Activated CD4-positive, alpha-beta T cell treated with anti-CD3 and anti-CD28 coated beads for 36 hours (primary cell): Measurements from ENCODE around the gene ARVCF. TPM values are rescaled to one million over a fixed set of nuclear protein-coding genes. Genes with fewer than 3 reads are reported as not detected.

ENCODE experiments used
- ATAC-seq: fragments of 200-7000 bp; cut with Tn5 transposase; one replicate; pipeline ENCODE4 v1.10.0; 2021; ENCODE audit warnings: mild to moderate bottlenecking, moderate library complexity
- CTCF ChIA-PET: fragments of 350-600 bp; sonication (Branson Sonifier 250); formaldehyde crosslinking; loops from one replicate; lab custom pipeline; 2021; ENCODE audit warnings: antibody characterized with exemption; lab: Charles Lee
- POLR2A ChIA-PET: fragments of 350-600 bp; sonication (Branson Sonifier 250); formaldehyde crosslinking; loops from one replicate; lab custom pipeline; 2021; ENCODE audit warnings: antibody characterized with exemption, inconsistent platforms; lab: Charles Lee
- DNase-seq: peaks from one replicate; pipeline ENCODE4 v3.0.0-alpha.2; 2020
- H3K27ac Mint-ChIP-seq: one replicate; pipeline ENCODE4 v1.8.0; 2021; ENCODE audit warnings: mixed read lengths
- H3K27me3 Mint-ChIP-seq: one replicate; pipeline ENCODE4 v1.8.0; 2021; ENCODE audit warnings: mixed read lengths
- H3K36me3 Mint-ChIP-seq: one replicate; pipeline ENCODE4 v1.8.0; 2021; ENCODE audit warnings: low read depth, mixed read lengths
- H3K4me1 Mint-ChIP-seq: one replicate; pipeline ENCODE4 v1.8.0; 2021; ENCODE audit warnings: mixed read lengths
- H3K4me3 Mint-ChIP-seq: one replicate; pipeline ENCODE4 v1.8.0; 2021; ENCODE audit warnings: mild to moderate bottlenecking, moderate library complexity, mixed read lengths
- H3K9me3 Mint-ChIP-seq: one replicate; pipeline ENCODE4 v1.8.0; 2021; ENCODE audit warnings: low read depth, mixed read lengths
- intact Hi-C, 2 experiments: fragments of 100-400 bp; cut with DNase I in 1 of 2; cut with micrococcal nuclease in 1 of 2; formaldehyde crosslinking; loops; one replicate each; pipeline versions ENCODE4 v1.14.2 to v1.15.1; 2022 to 2024; cut with DNase I, micrococcal nuclease
- total RNA-seq, 2 experiments: library from RNA; stranded (reverse); gene quantifications; one replicate each; pipeline ENCODE4 v1.2.3, GENCODE V29; 2021

Gene ARVCF
- total RNA-seq, 2 experiments from 2014 or later, result 1.3 to 2.1 TPM

DNA sequence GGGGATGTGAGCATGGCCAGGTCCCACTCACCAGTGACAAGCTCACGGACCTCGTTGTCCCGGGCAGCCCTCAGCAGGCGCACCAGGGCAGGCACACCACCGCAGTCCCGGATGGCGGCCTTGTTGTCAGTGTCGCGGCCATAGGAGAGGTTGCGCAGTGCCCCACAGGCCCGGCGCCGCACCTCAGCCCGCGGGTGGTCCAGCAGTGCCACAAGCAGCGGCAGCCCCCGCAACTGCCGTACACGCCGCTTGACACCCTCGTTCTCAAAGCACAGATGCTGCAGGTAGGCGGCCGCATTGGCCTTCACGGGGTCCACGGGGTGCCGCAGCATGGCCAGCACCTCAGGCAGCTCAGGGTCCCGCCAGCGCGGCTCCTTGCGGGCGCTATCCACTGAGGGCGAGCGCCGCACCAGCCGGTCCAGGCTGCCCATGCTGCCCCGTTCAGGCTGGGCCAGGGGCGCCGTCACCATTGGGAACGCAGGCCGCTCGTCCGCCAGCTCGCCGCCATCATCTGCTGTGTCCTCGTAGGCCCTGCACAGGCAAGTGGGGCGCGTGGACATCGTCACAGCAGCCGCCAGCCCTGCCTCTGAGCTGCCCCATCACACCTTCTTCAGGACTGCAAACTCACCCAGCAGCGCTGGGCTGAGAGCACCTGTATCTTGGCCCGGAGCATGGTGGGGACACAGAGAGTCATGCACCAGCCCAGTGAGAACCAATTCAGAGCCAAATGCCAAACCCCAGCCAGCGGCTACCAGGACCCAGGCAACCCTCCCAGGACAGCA lies 36.7 kb downstream of the ARVCF start:
- DNase-seq (no peak), ATAC-seq (no peak)
- H3K4me1 Mint-ChIP-seq, result peaks cover 4% of the 10 kb centered on the region
- H3K4me3 Mint-ChIP-seq, result no peak overlapping the region
- ChIA-PET POLR2A (no interaction called here), CTCF (no interaction called here)
- intact Hi-C loops, result loop anchor here (10.0 kb wide), 2 partner anchors 315 to 475 kb away; no protein-coding TSS in a partner anchor
- H3K9me3 Mint-ChIP-seq, result no peaks in the 10 kb centered on the region
- no peaks in the 10 kb centered on the region for H3K27me3 Mint-ChIP-seq
- no peak overlapping the region for H3K27ac Mint-ChIP-seq
- H3K36me3 Mint-ChIP-seq, result peaks cover 1% of the 10 kb centered on the region

- DNase-seq (no peak), ATAC-seq (no peak)
- ChIA-PET CTCF (interaction anchor here (0.9 kb wide), 1 partner anchor 25 kb away, joined by 3 read pairs; no protein-coding TSS in a partner anchor), POLR2A (no interaction called here)
- Mint-ChIP-seq H3K4me1 (peaks cover 6% of the 10 kb centered on the region), H3K27me3 (no peaks in the 10 kb centered on the region), H3K4me3 (no peak overlapping the region), H3K36me3 (peaks cover 1% of the 10 kb centered on the region), H3K9me3 (no peaks in the 10 kb centered on the region), H3K27ac (no peak overlapping the region)
- intact Hi-C loops, result loop anchor here in 1 of 2 experiments (10.0 kb wide), 1 partner anchor 316 kb away; no protein-coding TSS in a partner anchor
Observed at GRCh38 chr22:19978748-19979147, 37.9 kb downstream of the ARVCF start.

- no peak for ATAC-seq
- Mint-ChIP-seq H3K4me3 (no peak overlapping the region), H3K27me3 (no peaks in the 10 kb centered on the region), H3K27ac (no peak overlapping the region), H3K9me3 (no peaks in the 10 kb centered on the region), H3K4me1 (peaks cover 6% of the 10 kb centered on the region), H3K36me3 (peaks cover 1% of the 10 kb centered on the region)
- no peak for DNase-seq
- ChIA-PET CTCF (interaction anchor here (0.6 kb wide), 1 partner anchor 14 kb away, joined by 3 read pairs; no protein-coding TSS in a partner anchor), POLR2A (no interaction called here)
- intact Hi-C loops, result loop anchor here in 1 of 2 experiments (10.0 kb wide), 1 partner anchor 317 kb away; no protein-coding TSS in a partner anchor
Observed at GRCh38 chr22:19977296-19978243, 39.1 kb downstream of the ARVCF start.

GRCh38 chr22:19976671-19977070 lies 40.0 kb downstream of the ARVCF start:
- Mint-ChIP-seq H3K36me3 (peaks cover 1% of the 10 kb centered on the region), H3K27ac (peak overlapping the region; percentile 17), H3K9me3 (no peaks in the 10 kb centered on the region), H3K4me3 (no peak overlapping the region), H3K27me3 (no peaks in the 10 kb centered on the region), H3K4me1 (peaks cover 6% of the 10 kb centered on the region)
- intact Hi-C loops, result loop anchor here in 1 of 2 experiments (10.0 kb wide), 1 partner anchor 318 kb away; no protein-coding TSS in a partner anchor
- DNase-seq (no peak), ATAC-seq (no peak)
- CTCF ChIA-PET, result no interaction called here
- POLR2A ChIA-PET, result no interaction called here

- intact Hi-C loops, result loop anchor here in 1 of 2 experiments (10.0 kb wide), 1 partner anchor 319 kb away; no protein-coding TSS in a partner anchor
- CTCF ChIA-PET, result no interaction called here
- ATAC-seq (no peak), DNase-seq (no peak)
- Mint-ChIP-seq H3K4me3 (no peak overlapping the region), H3K4me1 (peaks cover 9% of the 10 kb centered on the region), H3K27ac (no peak overlapping the region), H3K27me3 (no peaks in the 10 kb centered on the region), H3K9me3 (no peaks in the 10 kb centered on the region), H3K36me3 (peaks cover 1% of the 10 kb centered on the region)
- POLR2A ChIA-PET, result interaction anchor here (0.9 kb wide), 1 partner anchor 38 kb away, joined by 3 read pairs; no protein-coding TSS in a partner anchor
Observed at GRCh38 chr22:19975707-19976035, 41.0 kb downstream of the ARVCF start.

DNA sequence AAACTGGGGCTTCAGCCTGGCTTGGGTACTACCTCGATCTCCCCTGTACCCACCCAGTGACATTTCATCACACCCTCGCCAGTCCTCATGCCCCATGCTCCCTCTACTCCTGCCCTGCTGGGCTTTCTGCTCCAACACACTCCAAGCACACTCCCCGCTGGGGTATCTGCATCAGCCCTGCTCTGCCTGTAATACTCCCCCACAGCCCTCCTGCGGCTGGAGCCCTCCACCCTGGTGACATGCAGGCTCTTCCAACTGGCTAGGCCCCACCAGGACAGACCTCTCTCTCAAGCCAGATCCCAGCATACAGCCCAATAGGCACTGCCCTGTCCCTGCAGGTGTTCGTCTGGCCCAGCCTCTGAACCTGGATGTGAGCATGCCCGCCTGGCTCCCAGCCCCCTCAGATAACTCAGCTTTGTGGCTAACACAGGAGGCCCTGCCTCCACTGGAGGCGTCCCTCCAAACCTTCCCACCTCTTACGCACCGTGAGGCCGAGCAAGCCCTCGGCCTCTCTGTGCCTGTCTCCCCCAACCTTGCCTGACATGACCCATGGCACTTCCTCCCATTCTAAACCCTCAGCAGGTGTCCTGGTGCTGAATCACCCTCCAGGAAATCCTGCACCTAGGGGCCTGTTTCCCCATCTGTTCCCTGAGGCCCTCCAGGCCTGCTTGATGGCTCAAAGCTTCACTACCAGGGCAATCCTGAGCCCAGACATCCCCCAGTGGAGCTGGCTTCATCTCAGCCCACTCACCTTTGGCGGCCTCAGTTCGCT lies 41.5 kb downstream of the ARVCF start:
- POLR2A ChIA-PET, result interaction anchor here (0.9 kb wide), 1 partner anchor 38 kb away, joined by 3 read pairs; no protein-coding TSS in a partner anchor
- intact Hi-C loops, result loop anchor here in 1 of 2 experiments (10.0 kb wide), 1 partner anchor 320 kb away; no protein-coding TSS in a partner anchor
- H3K27me3 Mint-ChIP-seq, result no peaks in the 10 kb centered on the region
- no peaks in the 10 kb centered on the region for H3K9me3 Mint-ChIP-seq
- no peak overlapping the region for H3K4me3 Mint-ChIP-seq
- ATAC-seq (no peak), DNase-seq (no peak)
- H3K4me1 Mint-ChIP-seq, result peaks cover 11% of the 10 kb centered on the region
- CTCF ChIA-PET, result interaction anchor here (1.2 kb wide), 1 partner anchor 10 kb away, joined by 3 read pairs; no protein-coding TSS in a partner anchor
- H3K27ac Mint-ChIP-seq, result no peak overlapping the region
- peaks cover under 1% of the 10 kb centered on the region for H3K36me3 Mint-ChIP-seq

- POLR2A ChIA-PET, result no interaction called here
- Mint-ChIP-seq H3K27me3 (no peaks in the 10 kb centered on the region), H3K4me1 (peaks cover 11% of the 10 kb centered on the region), H3K9me3 (no peaks in the 10 kb centered on the region), H3K27ac (no peak overlapping the region), H3K4me3 (no peak overlapping the region), H3K36me3 (no peaks in the 10 kb centered on the region)
- peak; percentile 25 for DNase-seq
- intact Hi-C loops, result loop anchor here in 1 of 2 experiments (10.0 kb wide), 1 partner anchor 320 kb away; no protein-coding TSS in a partner anchor
- CTCF ChIA-PET, result interaction anchor here (0.5 to 1.2 kb wide), 3 partner anchors 9 to 232 kb away, joined by 3 read pairs; no protein-coding TSS in a partner anchor
- peak; percentile 34 for ATAC-seq
Observed at GRCh38 chr22:19974268-19974861, 42.3 kb downstream of the ARVCF start.

DNA sequence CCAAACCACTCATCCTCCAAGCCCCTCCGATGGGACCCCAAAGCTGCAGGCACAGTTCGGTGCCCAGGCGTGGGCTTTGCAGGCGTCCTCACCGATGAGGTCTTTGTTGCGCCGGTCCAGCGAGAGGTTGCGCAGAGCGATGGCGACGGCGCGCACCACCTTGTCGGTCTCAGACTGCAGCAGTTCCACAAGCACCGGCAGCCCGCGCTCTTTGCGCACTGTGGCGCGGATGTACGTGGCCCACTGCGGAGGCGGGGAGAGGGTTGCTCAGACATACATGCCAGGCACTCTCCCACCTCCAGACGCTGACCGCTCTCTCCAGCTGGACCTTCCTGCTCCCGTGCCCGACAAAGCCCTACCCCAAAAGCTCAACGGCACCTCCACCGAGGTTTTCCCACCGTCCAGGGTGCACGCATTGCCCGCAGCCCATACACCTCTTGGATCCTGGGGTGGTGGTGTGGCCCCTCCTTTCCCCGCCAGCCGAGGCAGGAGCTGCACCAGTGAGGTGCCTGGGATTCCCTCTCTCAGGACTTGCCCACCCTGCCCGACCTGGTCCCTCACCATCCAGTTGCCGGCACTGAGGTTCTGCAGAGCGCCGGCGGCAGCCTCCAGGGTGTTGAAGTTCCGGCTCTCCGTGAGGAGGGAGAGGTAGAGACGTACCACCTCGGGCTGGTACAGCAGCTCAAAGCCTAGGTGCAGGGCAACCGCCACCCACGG lies 42.9 kb downstream of the ARVCF start:
- intact Hi-C loops, result loop anchor here in 1 of 2 experiments (10.0 kb wide), 1 partner anchor 321 kb away; no protein-coding TSS in a partner anchor
- peaks cover 11% of the 10 kb centered on the region for H3K4me1 Mint-ChIP-seq
- ATAC-seq (no peak), DNase-seq (no peak)
- ChIA-PET POLR2A (interaction anchor here (0.6 kb wide), 1 partner anchor 83 kb away, joined by 3 read pairs; no protein-coding TSS in a partner anchor), CTCF (interaction anchor here (0.5 to 1.2 kb wide), 4 partner anchors 8 to 233 kb away, joined by 3 read pairs; no protein-coding TSS in a partner anchor)
- H3K9me3 Mint-ChIP-seq, result no peaks in the 10 kb centered on the region
- H3K27ac Mint-ChIP-seq, result no peak overlapping the region
- H3K36me3 Mint-ChIP-seq, result no peaks in the 10 kb centered on the region
- no peak overlapping the region for H3K4me3 Mint-ChIP-seq
- H3K27me3 Mint-ChIP-seq, result no peaks in the 10 kb centered on the region

DNA sequence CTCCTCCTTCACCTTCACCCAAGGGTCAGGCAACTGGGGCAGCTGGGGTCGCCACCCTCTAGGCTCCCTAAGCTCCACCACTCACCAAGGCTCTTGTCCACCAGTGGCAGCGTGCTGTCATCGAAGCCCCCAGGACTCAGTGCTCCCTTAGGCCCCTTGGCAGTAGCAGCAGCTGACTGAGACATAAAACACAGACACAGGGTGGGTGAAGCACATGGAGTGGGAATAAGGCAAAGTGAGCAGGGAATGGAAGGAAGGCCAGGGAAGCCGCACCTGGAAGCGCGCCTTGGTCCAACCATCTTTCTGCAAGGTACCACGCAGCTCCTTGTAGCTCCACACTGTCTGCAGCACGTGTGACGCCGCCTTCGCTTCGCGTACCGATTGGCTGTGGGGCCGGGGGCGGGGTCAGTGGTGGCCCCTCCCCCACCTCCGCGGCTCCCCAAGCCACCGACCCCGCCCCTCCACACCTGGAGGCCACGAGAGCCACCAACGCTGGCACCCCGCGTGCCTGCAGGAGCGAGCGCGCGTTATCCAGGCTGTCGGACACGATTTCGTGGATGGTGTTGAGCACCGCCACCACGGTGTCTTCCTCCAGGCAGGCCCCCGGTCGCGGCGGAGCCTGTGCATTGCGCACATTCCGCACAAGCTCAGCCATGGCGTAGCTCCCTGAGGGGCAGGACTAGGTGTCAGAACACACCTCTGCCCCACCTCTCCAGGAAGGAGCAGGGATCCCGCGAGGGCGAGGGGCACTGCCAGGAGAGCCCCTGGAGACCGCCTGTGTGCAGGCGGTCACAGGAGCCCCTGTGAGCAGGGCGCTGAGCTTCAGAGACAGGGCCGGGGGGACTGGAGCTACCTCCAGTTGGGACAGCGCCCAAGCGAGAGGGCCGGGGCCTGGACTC lies 43.7 kb downstream of the ARVCF start:
- H3K4me3 Mint-ChIP-seq, result no peak overlapping the region

More for the DNA sequence above, 43.7 kb downstream of the ARVCF start:
- intact Hi-C loops, result loop anchor here in 1 of 2 experiments (10.0 kb wide), 1 partner anchor 322 kb away; no protein-coding TSS in a partner anchor
- ChIA-PET CTCF (interaction anchor here (0.5 to 2.6 kb wide), 4 partner anchors 40 to 186 kb away, joined by 3 to 14 read pairs (median 4); no protein-coding TSS in a partner anchor), POLR2A (interaction anchor here (0.6 kb wide), 1 partner anchor 82 kb away, joined by 3 read pairs; no protein-coding TSS in a partner anchor)
- DNase-seq (no peak), ATAC-seq (no peak)
- Mint-ChIP-seq H3K9me3 (no peaks in the 10 kb centered on the region), H3K36me3 (no peaks in the 10 kb centered on the region), H3K4me1 (peaks cover 11% of the 10 kb centered on the region), H3K27me3 (no peaks in the 10 kb centered on the region), H3K27ac (no peak overlapping the region)
